H1 (cell line): ENCODE measurements around the gene HMGXB3. TPM values are rescaled to one million over a fixed set of nuclear protein-coding genes. Genes with fewer than 3 reads are reported as not detected.

ENCODE experiments used
- FOSL1 ChIP-seq: IDR thresholded peaks from 2 replicates; pipeline ENCODE4 v1.6.1; 2011; ENCODE audit warnings: mild to moderate bottlenecking, low read depth, low read length, moderate library complexity; ENCODE audit not compliant: insufficient read depth
- RFX5 ChIP-seq: IDR thresholded peaks from 2 replicates; pipeline ENCODE4 v1.6.1; 2011; ENCODE audit warnings: low read depth, low read length, improper control_type of control experiment, borderline replicate concordance
- ZNF274 ChIP-seq: IDR thresholded peaks from 2 replicates; pipeline ENCODE4 v1.7.0; 2012; ENCODE audit warnings: low read length, borderline replicate concordance; ENCODE audit errors: extremely low read depth
- polyA plus RNA-seq, 7 experiments: library from polyadenylated mRNA; depleted of rRNA in 3 of 7; stranded (reverse) in 5 of 7; unstranded in 2 of 7; fragments of >200 nt in 5 of 7; fragments of 200-250 nt in 2 of 7; gene quantifications; 1 replicate in 5 of 7; 2 replicates in 1 of 7; 4 replicates in 1 of 7; pipeline versions ENCODE4 v1.2.1 to v1.2.3, GENCODE V29; 2011 to 2013; ENCODE audit warnings: missing spikeins in 2 of 7, mixed read lengths in 2 of 7
- total RNA-seq: library from RNA; stranded (reverse); fragmentation: NEBNext Ultra II Directional; extraction: Animal tissue kit (Norgen Biotek cat#: 25700); gene quantifications from 2 replicates; pipeline ENCODE4 v1.2.1, GENCODE V29; 2021
- TF ChIP-seq, protein P1 (sequence below): fragments of 300-600 bp; sonication (generic); IDR thresholded peaks from 2 replicates; pipeline ENCODE4 v1.7.1; 2012; ENCODE audit warnings: low read length, moderate library complexity, mild to moderate bottlenecking, inconsistent platforms; ENCODE audit not compliant: insufficient replicate concordance

HMGXB3 gene
- total and polyA plus RNA-seq, 2 of the 8 experiments (the other 6 are each of a cell fraction or from before 2014, with no cell fraction given) = 26.8 to 28.0 TPM

DNA sequence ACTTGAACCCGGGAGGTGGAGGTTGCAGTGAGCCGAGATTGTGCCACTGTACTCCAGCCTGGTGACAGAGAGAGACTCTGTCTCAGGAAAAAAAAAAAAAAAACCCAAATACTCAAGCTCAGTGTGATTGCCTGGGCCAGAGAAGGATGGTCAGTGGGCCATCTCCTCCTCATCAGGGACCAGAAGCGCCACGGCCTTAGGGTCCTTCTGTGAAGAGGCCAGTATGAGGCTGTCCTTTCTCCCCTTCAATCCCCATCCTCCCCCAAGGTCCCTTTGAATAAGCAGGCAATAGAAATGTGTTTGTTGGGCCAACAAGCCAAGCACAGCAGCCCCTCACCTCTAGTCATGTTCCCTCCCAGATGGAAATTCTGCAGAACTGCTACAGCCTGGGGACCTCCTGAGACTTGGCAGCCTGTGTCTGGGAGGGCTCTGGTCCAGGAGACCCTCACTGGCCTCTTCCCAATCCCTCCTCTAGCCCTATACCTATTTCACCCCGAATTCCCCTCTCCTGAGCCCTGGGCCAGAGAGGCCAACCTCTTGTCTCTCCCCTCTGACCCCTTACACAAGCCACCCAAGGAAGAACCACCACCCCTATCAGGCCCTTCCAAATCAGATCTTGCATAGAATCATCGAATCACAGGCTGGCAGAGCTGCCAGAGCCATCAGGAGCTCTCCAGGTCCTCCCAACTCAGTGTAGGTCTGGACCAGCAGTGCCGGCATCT is 84.8 kb downstream of the HMGXB3 start (continued):
- TF ChIP-seq, protein P1, sequence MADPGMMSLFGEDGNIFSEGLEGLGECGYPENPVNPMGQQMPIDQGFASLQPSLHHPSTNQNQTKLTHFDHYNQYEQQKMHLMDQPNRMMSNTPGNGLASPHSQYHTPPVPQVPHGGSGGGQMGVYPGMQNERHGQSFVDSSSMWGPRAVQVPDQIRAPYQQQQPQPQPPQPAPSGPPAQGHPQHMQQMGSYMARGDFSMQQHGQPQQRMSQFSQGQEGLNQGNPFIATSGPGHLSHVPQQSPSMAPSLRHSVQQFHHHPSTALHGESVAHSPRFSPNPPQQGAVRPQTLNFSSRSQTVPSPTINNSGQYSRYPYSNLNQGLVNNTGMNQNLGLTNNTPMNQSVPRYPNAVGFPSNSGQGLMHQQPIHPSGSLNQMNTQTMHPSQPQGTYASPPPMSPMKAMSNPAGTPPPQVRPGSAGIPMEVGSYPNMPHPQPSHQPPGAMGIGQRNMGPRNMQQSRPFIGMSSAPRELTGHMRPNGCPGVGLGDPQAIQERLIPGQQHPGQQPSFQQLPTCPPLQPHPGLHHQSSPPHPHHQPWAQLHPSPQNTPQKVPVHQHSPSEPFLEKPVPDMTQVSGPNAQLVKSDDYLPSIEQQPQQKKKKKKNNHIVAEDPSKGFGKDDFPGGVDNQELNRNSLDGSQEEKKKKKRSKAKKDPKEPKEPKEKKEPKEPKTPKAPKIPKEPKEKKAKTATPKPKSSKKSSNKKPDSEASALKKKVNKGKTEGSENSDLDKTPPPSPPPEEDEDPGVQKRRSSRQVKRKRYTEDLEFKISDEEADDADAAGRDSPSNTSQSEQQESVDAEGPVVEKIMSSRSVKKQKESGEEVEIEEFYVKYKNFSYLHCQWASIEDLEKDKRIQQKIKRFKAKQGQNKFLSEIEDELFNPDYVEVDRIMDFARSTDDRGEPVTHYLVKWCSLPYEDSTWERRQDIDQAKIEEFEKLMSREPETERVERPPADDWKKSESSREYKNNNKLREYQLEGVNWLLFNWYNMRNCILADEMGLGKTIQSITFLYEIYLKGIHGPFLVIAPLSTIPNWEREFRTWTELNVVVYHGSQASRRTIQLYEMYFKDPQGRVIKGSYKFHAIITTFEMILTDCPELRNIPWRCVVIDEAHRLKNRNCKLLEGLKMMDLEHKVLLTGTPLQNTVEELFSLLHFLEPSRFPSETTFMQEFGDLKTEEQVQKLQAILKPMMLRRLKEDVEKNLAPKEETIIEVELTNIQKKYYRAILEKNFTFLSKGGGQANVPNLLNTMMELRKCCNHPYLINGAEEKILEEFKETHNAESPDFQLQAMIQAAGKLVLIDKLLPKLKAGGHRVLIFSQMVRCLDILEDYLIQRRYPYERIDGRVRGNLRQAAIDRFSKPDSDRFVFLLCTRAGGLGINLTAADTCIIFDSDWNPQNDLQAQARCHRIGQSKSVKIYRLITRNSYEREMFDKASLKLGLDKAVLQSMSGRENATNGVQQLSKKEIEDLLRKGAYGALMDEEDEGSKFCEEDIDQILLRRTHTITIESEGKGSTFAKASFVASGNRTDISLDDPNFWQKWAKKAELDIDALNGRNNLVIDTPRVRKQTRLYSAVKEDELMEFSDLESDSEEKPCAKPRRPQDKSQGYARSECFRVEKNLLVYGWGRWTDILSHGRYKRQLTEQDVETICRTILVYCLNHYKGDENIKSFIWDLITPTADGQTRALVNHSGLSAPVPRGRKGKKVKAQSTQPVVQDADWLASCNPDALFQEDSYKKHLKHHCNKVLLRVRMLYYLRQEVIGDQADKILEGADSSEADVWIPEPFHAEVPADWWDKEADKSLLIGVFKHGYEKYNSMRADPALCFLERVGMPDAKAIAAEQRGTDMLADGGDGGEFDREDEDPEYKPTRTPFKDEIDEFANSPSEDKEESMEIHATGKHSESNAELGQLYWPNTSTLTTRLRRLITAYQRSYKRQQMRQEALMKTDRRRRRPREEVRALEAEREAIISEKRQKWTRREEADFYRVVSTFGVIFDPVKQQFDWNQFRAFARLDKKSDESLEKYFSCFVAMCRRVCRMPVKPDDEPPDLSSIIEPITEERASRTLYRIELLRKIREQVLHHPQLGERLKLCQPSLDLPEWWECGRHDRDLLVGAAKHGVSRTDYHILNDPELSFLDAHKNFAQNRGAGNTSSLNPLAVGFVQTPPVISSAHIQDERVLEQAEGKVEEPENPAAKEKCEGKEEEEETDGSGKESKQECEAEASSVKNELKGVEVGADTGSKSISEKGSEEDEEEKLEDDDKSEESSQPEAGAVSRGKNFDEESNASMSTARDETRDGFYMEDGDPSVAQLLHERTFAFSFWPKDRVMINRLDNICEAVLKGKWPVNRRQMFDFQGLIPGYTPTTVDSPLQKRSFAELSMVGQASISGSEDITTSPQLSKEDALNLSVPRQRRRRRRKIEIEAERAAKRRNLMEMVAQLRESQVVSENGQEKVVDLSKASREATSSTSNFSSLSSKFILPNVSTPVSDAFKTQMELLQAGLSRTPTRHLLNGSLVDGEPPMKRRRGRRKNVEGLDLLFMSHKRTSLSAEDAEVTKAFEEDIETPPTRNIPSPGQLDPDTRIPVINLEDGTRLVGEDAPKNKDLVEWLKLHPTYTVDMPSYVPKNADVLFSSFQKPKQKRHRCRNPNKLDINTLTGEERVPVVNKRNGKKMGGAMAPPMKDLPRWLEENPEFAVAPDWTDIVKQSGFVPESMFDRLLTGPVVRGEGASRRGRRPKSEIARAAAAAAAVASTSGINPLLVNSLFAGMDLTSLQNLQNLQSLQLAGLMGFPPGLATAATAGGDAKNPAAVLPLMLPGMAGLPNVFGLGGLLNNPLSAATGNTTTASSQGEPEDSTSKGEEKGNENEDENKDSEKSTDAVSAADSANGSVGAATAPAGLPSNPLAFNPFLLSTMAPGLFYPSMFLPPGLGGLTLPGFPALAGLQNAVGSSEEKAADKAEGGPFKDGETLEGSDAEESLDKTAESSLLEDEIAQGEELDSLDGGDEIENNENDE = no peak
- TF ChIP-seq ZNF274 (no peak), RFX5 (no peak), FOSL1 (no peak)
- TF ChIP-seq, all 59 proteins: peak for 0
